ENCODE data around the gene MAT2A.

DNA sequence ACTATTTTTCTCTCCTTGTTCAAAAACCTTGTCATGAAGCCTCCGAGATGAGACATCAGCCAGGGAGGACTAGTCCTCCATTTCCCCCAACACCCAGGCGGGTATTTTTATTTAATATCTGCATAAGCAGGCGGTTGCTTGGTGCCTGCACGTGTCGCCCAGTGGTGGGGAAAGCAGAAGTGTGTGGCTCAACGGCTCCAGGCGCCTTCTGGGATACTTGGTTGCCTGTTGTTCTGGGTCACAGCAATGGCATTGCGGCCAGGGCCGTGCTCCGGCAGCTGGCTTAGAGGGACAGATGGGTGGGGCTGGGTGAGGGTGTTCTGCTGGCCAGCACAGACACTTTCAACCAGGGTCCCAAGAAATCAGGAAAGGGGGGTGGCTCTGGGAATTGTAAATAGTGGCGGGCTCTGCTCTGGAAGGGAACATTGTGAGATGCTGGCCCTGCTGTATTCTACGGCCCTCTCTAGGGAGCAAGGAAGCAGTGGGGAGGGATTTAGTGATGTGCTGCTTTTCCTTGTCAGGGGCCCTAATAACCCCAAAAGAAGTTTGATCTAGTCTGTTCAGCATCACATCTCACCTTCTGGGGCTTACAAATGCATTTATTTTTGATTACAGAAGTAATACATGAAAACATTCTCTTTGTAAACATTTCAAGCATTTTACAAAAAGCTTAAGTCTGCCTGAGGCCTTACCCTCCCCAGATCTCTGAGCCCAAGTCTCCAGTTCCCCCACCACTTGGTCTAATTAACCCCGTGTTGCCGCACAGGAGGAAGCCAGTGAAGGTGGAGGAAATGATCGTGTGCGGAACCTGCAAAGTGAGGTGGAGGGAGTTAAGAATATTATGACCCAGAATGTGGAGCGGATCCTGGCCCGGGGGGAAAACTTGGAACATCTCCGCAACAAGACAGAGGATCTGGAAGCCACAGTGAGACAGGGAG, 39.5 kb downstream of the MAT2A start:
- TF ChIP-seq, protein P1, sequence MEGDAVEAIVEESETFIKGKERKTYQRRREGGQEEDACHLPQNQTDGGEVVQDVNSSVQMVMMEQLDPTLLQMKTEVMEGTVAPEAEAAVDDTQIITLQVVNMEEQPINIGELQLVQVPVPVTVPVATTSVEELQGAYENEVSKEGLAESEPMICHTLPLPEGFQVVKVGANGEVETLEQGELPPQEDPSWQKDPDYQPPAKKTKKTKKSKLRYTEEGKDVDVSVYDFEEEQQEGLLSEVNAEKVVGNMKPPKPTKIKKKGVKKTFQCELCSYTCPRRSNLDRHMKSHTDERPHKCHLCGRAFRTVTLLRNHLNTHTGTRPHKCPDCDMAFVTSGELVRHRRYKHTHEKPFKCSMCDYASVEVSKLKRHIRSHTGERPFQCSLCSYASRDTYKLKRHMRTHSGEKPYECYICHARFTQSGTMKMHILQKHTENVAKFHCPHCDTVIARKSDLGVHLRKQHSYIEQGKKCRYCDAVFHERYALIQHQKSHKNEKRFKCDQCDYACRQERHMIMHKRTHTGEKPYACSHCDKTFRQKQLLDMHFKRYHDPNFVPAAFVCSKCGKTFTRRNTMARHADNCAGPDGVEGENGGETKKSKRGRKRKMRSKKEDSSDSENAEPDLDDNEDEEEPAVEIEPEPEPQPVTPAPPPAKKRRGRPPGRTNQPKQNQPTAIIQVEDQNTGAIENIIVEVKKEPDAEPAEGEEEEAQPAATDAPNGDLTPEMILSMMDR (conservative IDR thresholded peaks at IDR 0.05) = no peak
- no peak for TF ChIP-seq ZFX (IDR thresholded peaks at IDR 0.05)

Measured in C4-2B (cell line).